ENCODE measurements around the gene DRC3.

Gene DRC3

DNA sequence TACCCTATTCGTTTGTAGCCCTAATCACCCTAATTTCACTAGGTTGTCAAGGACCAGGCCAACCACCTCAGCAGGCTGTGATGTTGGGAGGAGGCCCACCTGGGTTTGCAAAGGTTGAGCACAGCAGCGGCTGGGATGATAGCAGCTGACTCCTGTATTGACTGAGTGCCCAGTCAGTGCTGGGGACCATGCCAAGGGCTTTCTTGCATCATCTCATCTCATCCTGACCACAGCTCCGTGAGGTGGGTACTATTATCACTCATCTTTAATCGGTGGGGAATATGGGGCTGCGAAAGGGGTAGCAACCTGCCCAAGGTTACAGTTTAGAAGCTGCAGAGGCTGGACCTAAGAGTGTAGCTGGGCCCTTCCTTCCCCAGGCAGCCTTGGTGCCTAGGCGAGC lies 54.6 kb downstream of the DRC3 start:
- no peak for DNase-seq

DNA sequence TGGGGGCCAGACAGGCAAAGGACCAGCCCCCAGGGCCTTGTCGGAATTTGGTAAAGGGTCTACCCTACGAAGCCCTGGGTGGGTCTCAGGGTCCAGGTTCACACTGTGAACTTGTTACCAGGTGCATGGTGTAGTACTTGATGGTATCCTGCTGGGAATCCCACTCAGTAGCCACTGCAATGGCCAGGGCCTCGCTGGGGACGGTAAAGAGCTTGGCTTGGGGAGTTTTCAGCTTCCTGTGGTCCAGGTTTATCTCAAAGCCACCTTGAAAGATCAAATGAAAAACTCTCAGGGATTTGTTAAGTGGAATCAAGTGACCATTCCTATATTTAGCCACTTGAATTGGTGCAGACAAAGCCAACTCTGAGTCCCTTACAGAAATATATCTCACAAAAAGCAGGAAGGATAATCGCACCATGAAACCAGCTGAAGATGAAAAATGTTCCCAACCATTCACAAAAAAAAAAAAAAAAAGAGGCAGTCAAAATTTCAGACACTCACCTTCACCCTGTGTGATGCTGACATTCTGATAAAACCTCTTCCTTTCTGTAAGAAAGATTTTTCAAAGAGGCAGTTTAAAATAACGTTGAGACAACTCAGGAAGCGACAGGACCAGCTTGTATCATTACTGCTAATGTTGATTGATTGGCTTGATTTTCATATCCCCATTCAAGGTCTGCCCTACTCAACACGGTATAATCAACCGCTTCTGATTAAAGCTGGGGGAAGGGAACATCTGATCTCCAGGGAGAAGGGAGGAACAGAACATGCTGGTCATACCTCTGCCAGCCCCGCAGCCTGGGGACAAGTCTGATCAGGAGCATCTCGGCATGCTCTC lies 55.7 kb downstream of the DRC3 start:
- peak; percentile 84 for DNase-seq

DNA sequence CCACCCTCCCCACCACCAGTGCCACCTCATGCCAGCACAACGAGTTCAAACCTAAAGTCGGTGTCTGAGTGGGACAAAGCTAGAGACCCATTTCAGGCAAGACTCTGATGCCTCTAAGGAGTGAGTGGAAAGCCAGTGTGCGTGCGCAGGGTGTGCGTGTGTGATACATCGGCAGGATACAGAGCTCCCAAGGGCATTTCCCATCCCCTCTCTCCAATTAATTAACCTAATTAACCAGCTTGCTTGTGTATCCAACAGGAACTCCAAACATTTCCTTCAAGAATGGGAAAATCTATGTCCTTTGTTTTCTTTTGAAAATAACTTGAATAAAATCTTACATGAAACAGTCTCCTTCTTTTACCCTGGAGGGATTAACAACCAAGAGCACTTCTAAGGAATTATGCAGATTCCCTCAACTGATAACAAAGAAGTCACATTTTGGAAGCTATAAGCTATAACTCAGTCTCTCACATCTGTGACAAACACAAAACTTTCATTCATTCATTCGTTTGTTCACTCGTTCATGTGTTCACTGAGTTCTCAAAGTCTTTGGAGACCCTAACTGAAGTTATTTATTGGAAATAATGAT lies 56.4 kb downstream of the DRC3 start:
- peak; percentile 82 for DNase-seq

DNA sequence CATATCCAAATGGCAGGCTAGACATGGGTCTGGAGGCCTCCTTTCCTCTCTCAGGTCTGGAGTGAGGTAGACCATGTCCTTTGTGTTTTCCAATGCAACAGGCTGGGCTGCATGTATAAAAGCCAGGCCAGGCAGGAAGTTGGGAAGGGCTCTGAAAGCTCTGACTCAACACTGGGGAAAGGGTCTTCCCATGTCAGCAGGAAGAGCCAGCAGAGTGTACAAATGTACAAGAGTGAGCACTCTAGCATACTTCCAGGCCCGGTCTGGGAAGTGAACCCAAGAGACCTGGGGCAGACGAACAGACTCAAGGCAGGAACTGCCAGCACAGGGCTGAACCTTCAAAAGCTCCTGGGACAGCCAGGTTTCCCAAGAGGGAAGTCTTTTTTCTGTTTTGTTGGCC lies 59.3 kb downstream of the DRC3 start:
- no peak for DNase-seq

DNA sequence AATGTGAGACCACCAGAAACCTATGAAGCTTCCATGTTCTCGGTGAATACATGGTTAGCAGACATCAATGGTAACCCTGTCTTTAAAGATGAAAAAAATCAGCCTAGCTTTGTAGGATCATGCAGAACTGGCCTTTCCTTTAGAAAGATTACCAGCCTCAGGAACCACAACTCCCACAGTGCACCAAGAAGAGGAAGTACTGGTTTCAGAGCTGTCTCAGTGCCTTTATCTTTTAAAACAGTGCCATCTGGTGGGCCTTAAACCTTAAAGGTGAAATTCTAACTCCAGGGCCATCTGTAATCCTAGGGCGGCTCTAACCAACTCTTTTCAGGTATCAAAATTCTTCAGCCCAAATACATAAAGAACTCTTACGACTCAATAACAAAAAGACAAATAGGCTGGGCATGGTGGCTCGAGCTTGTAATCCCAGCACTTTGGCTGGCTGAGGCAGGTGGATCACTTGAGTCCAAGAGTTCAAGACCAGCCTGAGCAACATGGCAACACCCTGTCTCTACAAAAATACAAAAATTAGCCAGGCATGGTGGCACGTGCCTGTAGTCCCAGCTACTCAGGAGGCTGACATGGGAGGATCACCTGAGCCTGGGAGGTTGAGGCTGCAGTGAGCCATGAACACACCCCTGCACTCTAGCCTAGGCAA lies 60.9 kb downstream of the DRC3 start:
- DNase-seq = peak; percentile 97

DNA sequence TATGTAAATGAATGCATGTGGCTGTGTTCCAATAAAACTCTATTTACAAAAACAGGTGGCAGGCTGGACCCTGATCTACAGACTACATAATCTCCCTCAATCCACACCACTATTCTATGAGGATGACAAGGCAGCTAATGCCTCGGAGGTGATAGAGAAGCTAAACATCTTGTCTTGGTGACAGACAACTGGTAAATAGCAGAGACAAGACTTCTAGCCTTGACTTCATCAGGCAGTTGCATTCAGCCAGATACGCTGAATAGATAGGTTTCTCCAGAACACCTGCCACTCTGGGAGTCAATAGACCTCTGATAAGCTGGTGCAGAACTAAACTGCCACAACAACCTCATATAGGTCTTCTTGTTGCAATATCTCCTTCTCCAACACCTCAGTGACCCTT lies 63.0 kb downstream of the DRC3 start:
- DNase-seq = no peak

DNA sequence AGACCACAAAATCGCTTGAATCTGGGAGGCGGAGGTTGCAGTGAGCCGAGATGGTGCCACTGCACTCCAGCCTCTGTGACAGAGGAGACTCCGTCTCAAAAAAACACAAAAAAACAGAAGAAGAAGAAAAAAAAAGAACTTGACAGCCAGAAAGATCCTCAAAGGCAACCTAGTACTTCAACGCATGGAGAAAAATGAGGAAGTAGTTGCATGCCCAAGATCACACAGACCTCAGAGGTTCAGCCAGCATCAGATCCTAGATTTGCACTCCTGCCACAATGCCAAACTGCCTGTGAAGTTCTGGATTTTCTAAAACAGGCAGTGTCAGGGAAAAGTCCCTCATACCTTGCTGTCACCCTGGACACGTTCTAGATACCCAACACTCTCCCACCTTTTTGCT lies 64.8 kb downstream of the DRC3 start:
- DNase-seq = no peak

DNA sequence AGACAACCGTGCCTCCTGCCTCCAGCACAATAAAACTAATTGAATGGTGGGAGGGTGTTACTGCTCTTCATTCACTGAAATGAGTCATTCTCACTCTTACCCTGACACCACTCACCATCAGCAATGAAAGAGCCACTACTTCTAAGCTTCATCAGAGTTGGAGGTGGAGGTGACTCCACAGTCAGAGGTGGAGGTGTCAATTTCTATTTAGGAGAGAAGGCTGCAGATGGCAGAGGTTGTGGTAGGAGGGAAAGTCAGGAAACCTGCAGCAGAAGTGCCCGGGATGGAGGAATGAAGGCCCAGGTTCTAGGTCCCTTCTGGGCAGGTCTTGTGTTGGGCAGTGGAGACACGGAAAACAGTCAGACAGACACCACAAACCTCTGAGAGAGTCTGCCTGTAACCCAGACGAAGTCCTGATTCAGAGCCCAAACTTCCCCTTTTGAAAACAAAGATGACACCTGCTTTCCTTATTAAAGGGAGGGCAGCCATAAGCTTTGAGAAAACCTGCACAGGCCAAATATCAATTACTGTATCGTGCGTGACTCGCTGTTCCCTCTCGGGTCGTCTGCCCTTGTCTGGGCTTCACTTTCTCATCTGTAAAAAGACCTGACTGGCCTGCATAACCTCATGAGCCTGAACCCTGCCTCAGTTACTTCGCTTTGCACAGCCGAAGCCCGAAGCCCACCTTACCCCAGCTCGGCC lies 65.6 kb downstream of the DRC3 start:
- no peak for DNase-seq

DNA sequence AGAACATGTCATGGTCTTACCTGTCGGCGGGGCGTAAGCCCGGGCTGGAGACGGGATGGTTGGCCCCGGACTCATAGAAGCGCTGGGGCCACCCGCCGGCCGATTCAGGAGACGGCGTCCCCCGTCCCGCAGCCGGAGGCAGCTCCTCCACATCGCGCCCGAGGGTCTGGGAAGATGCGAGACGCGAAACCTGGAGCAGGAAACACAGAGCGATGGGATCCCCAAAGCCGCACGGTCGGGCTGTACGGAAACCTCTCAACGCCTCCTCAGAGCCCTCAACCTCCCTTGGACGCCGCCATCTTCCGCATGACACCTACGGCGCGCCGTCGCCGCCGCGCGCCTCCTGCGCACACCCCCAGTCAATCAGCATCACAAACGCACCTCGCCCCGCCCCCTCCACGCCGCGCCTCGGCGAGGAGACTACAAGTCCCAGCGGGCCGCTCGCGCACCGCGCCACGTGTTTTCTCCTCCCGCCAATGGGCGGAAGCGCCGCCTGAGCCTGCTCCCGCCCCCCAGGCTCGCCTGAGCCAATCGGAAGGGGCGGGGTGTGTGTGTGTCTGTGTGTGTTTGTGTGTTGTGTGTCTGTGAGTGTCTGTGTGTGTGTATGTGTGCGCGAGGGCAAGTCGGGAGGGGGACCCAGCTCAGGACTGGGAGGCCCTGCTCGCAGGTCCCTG lies 66.3 kb downstream of the DRC3 start, which contains the start of the genes ATPAF2 and GID4:
ATPAF2 (minus strand) TSS at position 308 of the 674 bp plus-strand sequence; CDS start at position 153, 155 bp downstream.
GID4 (plus strand) TSS at position 548 of the 674 bp plus-strand sequence; CDS start at position 605, 57 bp downstream.
- DNase-seq = peak; percentile 100

DNA sequence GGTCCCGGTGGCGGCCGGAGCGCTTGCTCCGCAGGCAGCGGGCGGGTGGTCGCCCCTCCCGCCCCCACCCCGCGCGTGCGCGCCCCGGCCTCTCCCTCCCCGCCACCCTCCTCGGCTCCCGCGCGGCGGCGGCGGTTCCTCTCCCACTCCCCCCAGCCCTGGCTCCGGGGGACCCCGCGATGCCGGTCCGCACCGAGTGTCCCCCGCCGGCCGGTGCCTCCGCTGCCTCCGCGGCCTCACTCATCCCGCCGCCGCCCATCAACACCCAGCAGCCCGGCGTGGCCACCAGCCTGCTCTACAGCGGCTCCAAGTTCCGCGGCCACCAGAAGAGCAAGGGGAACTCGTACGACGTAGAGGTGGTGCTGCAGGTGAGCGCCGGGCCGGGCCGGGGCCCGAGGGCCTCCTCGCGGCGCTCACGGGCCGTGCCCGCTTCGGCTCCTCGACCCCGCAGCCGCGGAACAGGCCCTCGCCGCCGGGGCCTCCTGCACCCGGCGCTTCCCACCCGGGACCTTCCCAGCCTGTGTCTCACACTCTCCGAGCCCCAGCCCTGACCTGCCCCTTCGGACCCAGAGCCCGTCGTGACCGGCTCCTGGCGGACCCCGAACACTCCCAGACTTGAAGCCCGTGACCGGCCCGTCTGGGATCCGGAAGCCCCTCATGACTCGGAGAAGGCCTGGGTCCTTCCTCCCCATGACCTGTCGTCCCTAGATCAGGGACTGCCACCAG lies 67.0 kb downstream of the DRC3 start:
- DNase-seq = no peak

DNA sequence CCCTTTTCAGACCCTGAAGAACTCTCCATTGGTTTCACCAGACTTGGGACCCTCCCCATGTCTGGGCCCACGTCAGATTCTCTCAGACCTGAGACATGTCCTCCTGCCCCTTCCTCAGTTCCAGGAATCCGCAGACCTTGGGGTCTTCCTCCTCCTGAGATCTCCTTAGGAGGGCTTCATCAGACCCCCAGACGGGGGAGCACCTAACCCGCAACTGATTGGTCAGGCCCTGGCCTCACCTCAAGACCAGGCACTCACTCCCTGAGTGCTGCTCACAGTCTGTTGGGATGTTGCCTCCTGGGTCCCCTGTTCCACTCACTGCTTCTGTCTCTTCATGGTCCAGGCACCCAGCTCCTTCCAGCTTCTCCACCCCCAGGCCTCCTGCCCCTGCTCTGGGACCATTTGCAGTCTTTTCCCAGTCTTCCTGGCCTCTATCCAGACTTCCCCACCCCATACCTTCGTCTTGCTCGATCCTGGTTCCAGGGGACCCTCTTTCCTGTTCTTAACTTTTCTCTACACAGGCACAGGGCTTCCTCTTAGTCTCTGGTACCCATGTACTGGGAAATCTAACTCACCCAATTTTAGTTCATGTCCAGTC lies 67.7 kb downstream of the DRC3 start:
- DNase-seq = no peak

DNA sequence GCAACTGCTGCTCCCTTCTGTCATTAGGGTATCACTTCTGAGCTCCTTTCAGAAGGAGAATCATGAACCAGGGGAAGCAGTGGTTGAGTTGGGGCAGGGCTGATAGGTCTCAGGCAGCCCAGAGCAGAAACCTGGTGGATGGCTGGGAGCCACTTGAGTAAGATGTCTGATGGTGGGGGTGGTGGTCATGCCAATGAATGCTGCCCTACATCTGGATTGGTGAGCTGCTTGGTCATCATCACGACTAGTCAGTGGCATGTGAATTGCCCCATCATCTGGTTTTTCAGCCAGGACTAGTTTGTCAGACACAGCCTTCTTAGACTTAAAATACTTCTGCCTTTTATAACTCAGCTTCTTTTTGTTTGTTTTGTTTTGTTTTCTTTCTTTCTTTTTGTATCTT lies 69.1 kb downstream of the DRC3 start:
- no peak for DNase-seq

DNA sequence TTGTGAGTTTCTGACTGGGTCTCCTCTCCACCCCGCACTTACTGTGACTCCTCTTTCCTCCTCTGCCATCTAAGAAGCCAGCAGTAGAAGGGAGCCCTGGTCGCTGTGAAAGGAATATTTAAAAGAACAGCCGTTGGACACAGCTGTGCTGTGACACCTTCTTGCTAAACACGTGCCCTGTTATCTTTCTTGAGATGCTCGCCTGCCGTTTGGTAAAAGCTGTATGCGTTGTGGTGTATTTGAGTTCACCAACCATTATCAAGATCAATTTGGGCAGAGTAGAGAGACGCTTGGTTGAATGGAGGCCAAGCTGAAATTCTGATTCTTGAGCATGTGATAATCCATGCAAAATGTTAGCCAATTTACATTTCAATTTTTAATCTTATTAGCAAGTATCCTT lies 70.3 kb downstream of the DRC3 start:
- DNase-seq = peak; percentile 39

DNA sequence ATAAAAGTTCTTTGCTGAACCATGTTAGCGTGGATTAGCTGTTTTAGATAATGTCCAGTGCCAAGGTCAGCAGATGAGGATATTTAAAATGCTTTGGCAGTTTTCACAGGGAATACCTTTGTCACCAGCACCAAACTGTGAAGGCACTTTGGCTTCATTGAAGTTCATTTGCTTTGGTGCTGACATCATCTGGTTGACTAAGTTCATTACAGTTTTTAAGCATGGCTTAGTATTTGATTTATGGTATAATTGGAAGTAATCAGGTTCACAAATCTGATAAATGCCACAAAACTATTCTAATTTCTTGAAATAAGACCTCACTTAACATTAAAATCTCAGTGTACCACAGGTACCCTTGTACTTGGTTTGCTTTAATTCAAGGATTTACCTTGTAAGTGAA lies 70.8 kb downstream of the DRC3 start:
- DNase-seq = peak; percentile 59

DNA sequence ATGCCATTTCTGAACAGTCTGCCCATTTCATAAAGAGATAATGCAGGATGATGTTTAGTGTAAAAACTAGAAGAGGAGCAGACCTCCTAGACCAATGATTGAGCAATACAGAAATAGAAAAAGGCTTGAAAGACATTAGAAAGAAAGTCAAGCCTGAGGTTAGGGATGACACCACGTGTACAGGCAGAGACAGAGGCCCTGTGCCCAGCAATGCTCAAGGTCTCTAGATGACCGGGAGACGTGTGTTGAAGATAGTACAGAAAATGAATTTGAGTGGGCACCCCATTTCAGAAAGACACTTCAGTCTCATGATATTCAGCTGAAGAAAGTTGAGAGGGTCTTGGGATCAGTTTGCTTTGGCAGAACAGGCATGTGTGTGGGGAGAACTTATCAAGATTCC lies 71.9 kb downstream of the DRC3 start:
- DNase-seq = no peak

DNA sequence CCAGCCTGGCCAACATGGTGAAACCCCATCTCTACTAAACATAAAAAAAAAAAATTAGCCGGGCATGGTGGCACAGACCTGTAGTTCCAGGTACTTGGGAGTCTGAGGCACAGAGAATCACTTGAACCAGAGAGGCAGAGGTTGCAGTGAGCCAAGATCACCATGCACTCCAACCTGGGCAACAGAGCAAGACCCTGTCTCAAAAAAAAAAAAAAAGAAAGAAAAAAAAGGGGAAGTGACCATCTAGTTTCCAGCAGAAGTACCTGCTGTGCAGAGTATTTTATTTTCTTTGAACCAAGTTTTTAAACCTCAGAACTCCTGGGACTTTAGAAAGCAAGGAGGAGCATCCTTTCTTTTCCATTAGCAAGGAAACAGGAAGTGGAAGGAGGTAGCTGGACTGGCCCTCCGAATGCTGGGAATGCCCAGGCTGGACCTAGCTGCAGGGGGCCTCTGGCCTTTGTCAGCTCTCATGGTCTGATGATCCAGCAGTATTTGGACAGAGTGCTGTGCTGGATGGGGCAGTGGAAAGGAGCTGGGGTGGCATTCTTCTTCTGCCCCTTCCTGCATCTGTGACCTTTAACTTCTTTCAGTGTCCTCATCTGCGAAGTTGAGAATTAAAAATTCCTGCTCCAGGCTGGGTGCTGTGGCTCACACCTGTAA lies 73.2 kb downstream of the DRC3 start:
- DNase-seq = no peak

DNA sequence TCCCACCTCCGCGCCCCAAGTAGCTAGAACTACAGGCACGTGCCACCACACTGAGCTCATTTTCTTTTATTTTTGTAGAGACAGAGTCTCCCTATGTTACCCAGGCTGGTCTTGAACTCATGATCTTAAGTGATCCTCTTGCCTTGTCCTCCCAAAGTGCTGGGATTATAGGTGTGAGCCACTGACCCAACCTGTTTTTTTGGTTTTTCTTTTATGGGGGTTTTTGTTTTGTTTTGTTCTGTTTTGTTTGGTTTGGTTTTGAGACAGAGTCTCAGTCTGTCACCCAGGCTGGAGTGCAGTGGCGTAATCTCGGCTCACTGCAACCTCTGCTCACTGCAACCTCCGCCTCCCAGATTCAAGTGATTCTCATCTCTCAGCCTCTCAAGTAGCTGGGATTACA lies 82.9 kb downstream of the DRC3 start:
- no peak for DNase-seq

DNA sequence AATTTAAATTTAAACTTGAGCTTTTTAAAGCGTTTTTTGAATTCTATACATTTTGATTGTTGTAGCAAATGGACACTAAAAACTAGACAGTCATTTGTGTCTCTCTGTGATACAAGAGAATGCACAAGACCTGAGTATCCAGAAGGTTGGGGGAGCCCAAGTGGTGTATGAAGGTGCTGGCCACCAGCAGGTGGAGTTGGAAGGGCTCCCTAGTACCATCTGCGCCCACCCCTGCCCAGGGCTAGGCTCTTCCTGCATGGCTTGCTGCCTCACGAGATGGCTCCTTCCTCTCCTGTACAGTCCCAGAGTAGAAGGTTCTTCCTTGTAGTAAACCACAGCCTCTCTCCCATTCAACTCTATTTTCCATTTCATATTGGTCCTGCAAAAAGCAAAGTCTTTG lies 83.6 kb downstream of the DRC3 start:
- no peak for DNase-seq

DNA sequence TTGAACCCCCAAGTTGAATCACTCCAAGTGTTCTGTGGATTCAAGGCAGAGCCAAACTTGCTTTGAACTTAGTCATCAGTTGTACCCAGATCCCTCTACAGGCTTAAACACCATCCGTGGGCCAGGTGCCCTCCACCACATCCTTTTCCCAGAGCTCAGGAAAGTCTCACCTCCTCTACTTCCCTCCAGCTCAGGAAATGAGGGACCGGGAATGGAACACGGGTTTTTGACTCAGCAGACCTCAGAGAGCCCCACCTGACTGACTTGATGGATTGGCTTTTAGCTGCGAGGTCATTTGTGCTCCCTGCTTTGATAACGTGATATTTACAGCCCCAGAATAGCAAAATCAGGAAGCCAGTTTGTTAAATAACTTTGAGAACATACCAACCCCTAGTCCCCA lies 86.6 kb downstream of the DRC3 start:
- no peak for DNase-seq

DNA sequence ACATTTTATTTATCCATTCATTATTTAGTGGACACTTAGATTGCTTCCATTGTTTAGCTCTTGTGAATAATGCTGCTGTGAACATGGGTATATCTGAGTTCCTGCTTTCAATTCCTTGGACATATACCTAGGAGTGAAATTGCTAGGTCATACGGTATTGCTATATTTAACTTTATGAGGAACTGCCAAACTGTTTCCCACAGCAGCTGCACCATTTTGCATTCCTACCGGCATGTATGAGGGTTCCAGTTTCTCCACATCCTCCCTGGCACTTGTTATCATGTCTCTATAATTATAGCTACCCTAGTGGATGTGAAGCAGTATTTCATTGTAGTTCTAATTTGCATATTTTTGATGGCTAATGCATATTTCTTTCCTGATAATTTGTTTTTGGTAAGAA lies 91.4 kb downstream of the DRC3 start:
- DNase-seq = no peak

DNA sequence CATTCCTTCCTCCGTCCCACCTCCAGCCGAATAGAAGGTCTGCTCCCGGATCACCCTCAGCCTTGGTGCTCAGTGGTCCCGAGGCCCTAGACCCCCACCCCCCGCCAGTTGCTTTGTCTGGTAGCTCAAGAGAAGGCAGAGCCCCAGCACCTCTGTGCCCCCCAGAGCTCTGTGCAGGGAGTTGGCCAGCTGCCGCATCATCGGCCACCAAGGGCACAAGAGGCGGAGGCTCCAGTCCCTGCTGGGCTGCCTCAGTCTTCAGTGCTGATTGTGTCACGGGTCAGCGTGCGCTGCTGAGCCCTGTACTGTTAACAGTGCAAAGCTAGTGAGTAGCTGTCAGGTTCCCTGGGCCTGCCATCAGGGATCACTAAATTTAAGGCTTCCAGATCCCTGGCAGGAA lies 92.9 kb downstream of the DRC3 start:
- DNase-seq = no peak
